CD14-positive monocyte (primary cell): ENCODE measurements around the gene CDH4. TPM values are rescaled to one million over a fixed set of nuclear protein-coding genes. Genes with fewer than 3 reads are reported as not detected.

ENCODE experiments used
- DNase-seq, 3 donors: peaks; one replicate each; pipeline ENCODE4 v3.0.0-alpha.2; 2011 to 2022
- H2AFZ ChIP-seq: 2 replicates; pipeline ENCODE4 v1.6.0; 2012; ENCODE audit warnings: mild to moderate bottlenecking, low read depth, low read length, inconsistent platforms; ENCODE audit not compliant: insufficient read depth, poor library complexity, severe bottlenecking
- H3K27ac ChIP-seq, 2 donors: 1 replicate in 1 of 2; 2 replicates in 1 of 2; pipeline ENCODE4 v1.5.1; 2012 to 2013; ENCODE audit warnings: low read length in 2 of 2, control low read depth in 1 of 2, inconsistent platforms in 1 of 2, low read depth in 1 of 2, mild to moderate bottlenecking in 1 of 2
- H3K27me3 ChIP-seq, 2 donors: one replicate each; pipeline versions ENCODE4 v1.6.0 to v1.6.1; 2011 to 2013; ENCODE audit warnings: low read length in 2 of 2; ENCODE audit not compliant: control insufficient read depth in 2 of 2, insufficient read depth in 2 of 2
- H3K36me3 ChIP-seq, 2 donors: replicated peaks in 1 of 2; 1 replicate in 1 of 2; 2 replicates in 1 of 2; pipeline versions ENCODE4 v1.5.1 to v1.6.1; 2012 to 2013; ENCODE audit warnings: low read length in 2 of 2, control low read depth in 1 of 2, inconsistent platforms in 1 of 2, mild to moderate bottlenecking in 1 of 2; ENCODE audit not compliant: insufficient read depth in 2 of 2, control insufficient read depth in 1 of 2
- H3K4me1 ChIP-seq, 2 donors: 1 replicate in 1 of 2; 2 replicates in 1 of 2; pipeline versions ENCODE4 v1.5.1 to v1.6.1; 2012 to 2013; ENCODE audit warnings: low read length in 2 of 2, control low read depth in 1 of 2, inconsistent platforms in 1 of 2, mild to moderate bottlenecking in 1 of 2, moderate library complexity in 1 of 2; ENCODE audit not compliant: insufficient read depth in 2 of 2, control insufficient read depth in 1 of 2
- H3K4me2 ChIP-seq: replicated peaks from 2 replicates; pipeline ENCODE3; 2012; ENCODE audit warnings: low read length, moderate library complexity, mild to moderate bottlenecking; ENCODE audit not compliant: poor library complexity, severe bottlenecking; ENCODE audit errors: extremely low read depth
- H3K4me3 ChIP-seq, 3 experiments: fragments of 200-600 bp in 1 of 3; sonication (generic) in 1 of 3; replicated peaks in 1 of 3; 1 replicate in 2 of 3; 2 replicates in 1 of 3; pipeline ENCODE4 v1.5.1; 2011 to 2013; ENCODE audit warnings: low read length in 3 of 3, mild to moderate bottlenecking in 3 of 3, control low read depth in 2 of 3, low read depth in 2 of 3, inconsistent platforms in 1 of 3, moderate library complexity in 1 of 3
- H3K79me2 ChIP-seq: 2 replicates; pipeline ENCODE4 v1.6.0; 2012; ENCODE audit warnings: mild to moderate bottlenecking, control low read depth, inconsistent platforms, low read length, moderate library complexity; ENCODE audit not compliant: insufficient read depth
- H3K9ac ChIP-seq: 2 replicates; pipeline ENCODE4 v1.6.0; 2017; ENCODE audit warnings: low read length, mild to moderate bottlenecking; ENCODE audit not compliant: insufficient read depth, poor library complexity, severe bottlenecking
- H3K9me3 ChIP-seq, 2 donors: replicated peaks in 1 of 2; 1 replicate in 1 of 2; 2 replicates in 1 of 2; pipeline versions ENCODE4 v1.5.1 to v1.6.1; 2012 to 2013; ENCODE audit warnings: low read length in 2 of 2, control low read depth in 1 of 2; ENCODE audit not compliant: control insufficient read depth in 1 of 2, insufficient read depth in 1 of 2
- H4K20me1 ChIP-seq: 2 replicates; pipeline ENCODE4 v1.6.0; 2012; ENCODE audit warnings: mild to moderate bottlenecking, low read length, control low read depth, moderate library complexity; ENCODE audit not compliant: insufficient read depth
- H3K27ac Mint-ChIP-seq, 7 donors: one replicate each; pipeline ENCODE4 v1.8.0; 2020; ENCODE audit warnings: mild to moderate bottlenecking in 7 of 7, mixed read lengths in 7 of 7, moderate library complexity in 6 of 7, inconsistent platforms in 2 of 7
- H3K27me3 Mint-ChIP-seq, 3 donors: one replicate each; pipeline ENCODE4 v1.8.0; 2021 to 2022; ENCODE audit warnings: low read depth in 3 of 3, mild to moderate bottlenecking in 3 of 3, mixed read lengths in 3 of 3, moderate library complexity in 3 of 3, inconsistent platforms in 1 of 3
- H3K36me3 Mint-ChIP-seq, 2 donors: one replicate each; pipeline ENCODE4 v1.8.0; 2020; ENCODE audit warnings: mixed read lengths in 2 of 2, inconsistent platforms in 1 of 2, mild to moderate bottlenecking in 1 of 2
- H3K4me1 Mint-ChIP-seq: one replicate; pipeline ENCODE4 v1.8.0; 2020; ENCODE audit warnings: mild to moderate bottlenecking, mixed read lengths
- H3K4me3 Mint-ChIP-seq, 2 donors: one replicate each; pipeline ENCODE4 v1.8.0; 2020; ENCODE audit warnings: mild to moderate bottlenecking in 2 of 2, mixed read lengths in 2 of 2, moderate library complexity in 1 of 2
- H3K9me3 Mint-ChIP-seq, 7 donors: one replicate each; pipeline ENCODE4 v1.8.0; 2020 to 2022; ENCODE audit warnings: mixed read lengths in 7 of 7, mild to moderate bottlenecking in 6 of 7, moderate library complexity in 6 of 7, inconsistent platforms in 2 of 7
- WGBS: methylation state at CpG from one replicate; pipeline ENCODE4 v1.1.5; 2013; ENCODE audit warnings: missing lambda C conversion rate; ENCODE audit not compliant: insufficient coverage; 5-methylcytosine and 5-hydroxymethylcytosine counted together
- intact Hi-C, 2 donors: fragments of 100-400 bp; cut with micrococcal nuclease; formaldehyde crosslinking; loops; one replicate each; pipeline versions ENCODE4 v1.15.0 to v1.15.1; 2023
- polyA plus RNA-seq, 3 donors: library from polyadenylated mRNA; depleted of rRNA in 1 of 3; unstranded in 2 of 3; stranded (reverse) in 1 of 3; fragments of 300-500 nt in 2 of 3; fragments of >200 nt in 1 of 3; fragmentation: Illumina TruSeq in 2 of 3; gene quantifications; 1 replicate in 2 of 3; 2 replicates in 1 of 3; pipeline ENCODE4 v1.2.3, GENCODE V29; 2012 to 2021
- TF ChIP-seq, protein P1 (sequence below): fragments of 200-600 bp; IDR thresholded peaks from one replicate; pipeline ENCODE4 v1.8.0; 2022; ENCODE audit warnings: antibody characterized with exemption, mild to moderate bottlenecking

Gene CDH4
- polyA plus RNA-seq, 3 donors, result not detected

DNA sequence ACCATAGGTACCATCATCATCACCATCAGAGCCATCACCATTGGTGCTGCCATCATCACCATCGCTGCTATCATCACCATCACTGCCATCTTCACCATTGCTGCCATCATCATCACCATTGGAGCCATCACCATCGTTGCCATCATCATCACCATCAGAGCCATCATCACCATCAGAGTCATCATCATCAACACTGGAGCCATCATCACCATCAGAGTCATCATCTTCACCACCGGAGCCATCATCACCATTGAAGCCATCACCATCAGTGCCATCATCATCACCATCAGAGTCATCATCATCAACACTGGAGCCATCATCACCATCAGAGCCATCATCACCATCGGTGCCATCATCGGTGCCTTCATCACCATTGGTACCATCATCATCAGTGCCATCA lies 474.9 kb downstream of the CDH4 start:
- H3K9ac ChIP-seq, result no peak overlapping the region
- H3K4me1 ChIP-seq, result no peaks in the 10 kb centered on the region
- Mint-ChIP-seq H3K27ac (no peak overlapping the region), H3K36me3 (no peaks in the 10 kb centered on the region), H3K9me3 (peaks cover 0 to 34% (median 11%) of the 10 kb centered on the region in 7 donors), H3K4me3 (no peak overlapping the region), H3K27me3 (peaks cover 0 to 1% (median 0%) of the 10 kb centered on the region in 3 donors), H3K4me1 (no peaks in the 10 kb centered on the region)
- no peaks in the 10 kb centered on the region for H3K79me2 ChIP-seq
- H3K27ac ChIP-seq, result no peak overlapping the region
- 98% methylated on average over 5 of the region's 5 CpGs for WGBS
- no peak for DNase-seq
- no peak overlapping the region for H2AFZ ChIP-seq
- H3K27me3 ChIP-seq, result no peaks in the 10 kb centered on the region
- H4K20me1 ChIP-seq, result no peaks in the 10 kb centered on the region
- intact Hi-C loops, result no loop called here
- TF ChIP-seq, protein P1, sequence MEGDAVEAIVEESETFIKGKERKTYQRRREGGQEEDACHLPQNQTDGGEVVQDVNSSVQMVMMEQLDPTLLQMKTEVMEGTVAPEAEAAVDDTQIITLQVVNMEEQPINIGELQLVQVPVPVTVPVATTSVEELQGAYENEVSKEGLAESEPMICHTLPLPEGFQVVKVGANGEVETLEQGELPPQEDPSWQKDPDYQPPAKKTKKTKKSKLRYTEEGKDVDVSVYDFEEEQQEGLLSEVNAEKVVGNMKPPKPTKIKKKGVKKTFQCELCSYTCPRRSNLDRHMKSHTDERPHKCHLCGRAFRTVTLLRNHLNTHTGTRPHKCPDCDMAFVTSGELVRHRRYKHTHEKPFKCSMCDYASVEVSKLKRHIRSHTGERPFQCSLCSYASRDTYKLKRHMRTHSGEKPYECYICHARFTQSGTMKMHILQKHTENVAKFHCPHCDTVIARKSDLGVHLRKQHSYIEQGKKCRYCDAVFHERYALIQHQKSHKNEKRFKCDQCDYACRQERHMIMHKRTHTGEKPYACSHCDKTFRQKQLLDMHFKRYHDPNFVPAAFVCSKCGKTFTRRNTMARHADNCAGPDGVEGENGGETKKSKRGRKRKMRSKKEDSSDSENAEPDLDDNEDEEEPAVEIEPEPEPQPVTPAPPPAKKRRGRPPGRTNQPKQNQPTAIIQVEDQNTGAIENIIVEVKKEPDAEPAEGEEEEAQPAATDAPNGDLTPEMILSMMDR, result no peak
- H3K36me3 ChIP-seq, result no peaks in the 10 kb centered on the region
- peaks cover 11 to 94% of the 10 kb centered on the region in 2 donors for H3K9me3 ChIP-seq
- H3K4me3 ChIP-seq, result no peak overlapping the region
- no peak overlapping the region for H3K4me2 ChIP-seq

DNA sequence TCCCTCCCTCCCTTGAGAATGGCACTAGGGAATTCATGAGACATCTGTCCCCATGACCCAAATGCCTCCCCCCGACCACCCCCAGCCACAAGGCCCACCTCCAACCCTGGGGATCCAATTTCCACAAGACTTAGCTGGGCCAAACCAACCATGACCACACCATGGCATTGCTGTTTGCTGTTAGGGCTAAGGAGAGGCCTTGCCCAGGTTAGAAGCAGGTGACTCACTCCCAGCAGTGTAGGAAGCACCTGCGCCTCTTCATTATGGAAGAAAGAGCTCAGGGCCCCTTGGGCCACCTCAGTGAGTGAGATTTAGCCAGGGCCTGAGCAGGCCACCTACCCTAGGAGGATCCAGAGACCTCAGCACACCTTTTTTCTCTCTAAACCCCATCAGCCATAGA lies 475.7 kb downstream of the CDH4 start:
- 100% methylated on average over 1 of the region's 2 CpGs for WGBS
- Histone ChIP-seq H3K36me3 (no peaks in the 10 kb centered on the region), H3K9ac (no peak overlapping the region), H3K4me2 (no peak overlapping the region), H3K79me2 (no peaks in the 10 kb centered on the region), H4K20me1 (no peaks in the 10 kb centered on the region), H3K4me1 (no peaks in the 10 kb centered on the region), H2AFZ (no peak overlapping the region), H3K27ac (no peak overlapping the region), H3K9me3 (peaks cover 11 to 97% of the 10 kb centered on the region in 2 donors), H3K27me3 (no peaks in the 10 kb centered on the region), H3K4me3 (no peak overlapping the region)
- Mint-ChIP-seq H3K27me3 (peaks cover 0 to 1% (median 0%) of the 10 kb centered on the region in 3 donors), H3K4me3 (no peak overlapping the region), H3K27ac (no peak overlapping the region), H3K4me1 (no peaks in the 10 kb centered on the region), H3K9me3 (peaks cover 0 to 37% (median 16%) of the 10 kb centered on the region in 7 donors), H3K36me3 (no peaks in the 10 kb centered on the region)
- intact Hi-C loops, result no loop called here
- DNase-seq, result no peak
- TF ChIP-seq, protein P1, result no peak
